Measurements from ENCODE around the gene USP15.
"Not testable (repeated sequence)": the region's sequence is repeated elsewhere in the genome, so short reads cannot be mapped to it uniquely, and the experiment has no call there.

Gene USP15

GRCh38 chr12:62320054-62320453 lies 59.9 kb downstream of the USP15 start:
- no peak for DNase-seq

- DNase-seq, result no peak
These were observed 63.2 kb downstream of the USP15 start for GRCh38 chr12:62323386-62323785.

- no peak for DNase-seq
These were observed 68.2 kb downstream of the USP15 start for GRCh38 chr12:62328296-62328921.

- no peak for DNase-seq
These were observed 71.1 kb downstream of the USP15 start for GRCh38 chr12:62331306-62331705.

- DNase-seq, result no peak
These were observed 72.4 kb downstream of the USP15 start for GRCh38 chr12:62332598-62332997.

GRCh38 chr12:62335057-62335456 lies 74.9 kb downstream of the USP15 start:
- DNase-seq, result no peak

- no peak for DNase-seq
These were observed 75.6 kb downstream of the USP15 start for GRCh38 chr12:62335796-62336195.

GRCh38 chr12:62337643-62338042 lies 77.4 kb downstream of the USP15 start:
- not testable (repeated sequence) for DNase-seq

- not testable (repeated sequence) for DNase-seq
These were observed 82.6 kb downstream of the USP15 start for GRCh38 chr12:62342614-62343303.

- not testable (repeated sequence) for DNase-seq
These were observed 83.3 kb downstream of the USP15 start for GRCh38 chr12:62343304-62344120.

GRCh38 chr12:62344731-62345556 lies 84.7 kb downstream of the USP15 start:
- DNase-seq, result not testable (repeated sequence)

- DNase-seq, result no peak
These were observed 85.5 kb downstream of the USP15 start for GRCh38 chr12:62345667-62346066.

- DNase-seq, result no peak
These were observed 86.6 kb downstream of the USP15 start for GRCh38 chr12:62346817-62347216.

- DNase-seq, result no peak
These were observed 87.9 kb downstream of the USP15 start for GRCh38 chr12:62347922-62348650.

GRCh38 chr12:62350554-62350953 lies 90.3 kb downstream of the USP15 start:
- DNase-seq, result no peak

- no peak for DNase-seq
These were observed 91.1 kb downstream of the USP15 start for GRCh38 chr12:62351326-62351725.

GRCh38 chr12:62361048-62361447 lies 100.8 kb downstream of the USP15 start:
- DNase-seq, result no peak

- no peak for DNase-seq
These were observed 103.3 kb downstream of the USP15 start for GRCh38 chr12:62363506-62363905.

- DNase-seq, result not testable (repeated sequence)
These were observed 104.5 kb downstream of the USP15 start for GRCh38 chr12:62364697-62365096.

GRCh38 chr12:62365846-62366245 lies 105.6 kb downstream of the USP15 start:
- not testable (repeated sequence) for DNase-seq

- not testable (repeated sequence) for DNase-seq
These were observed 108.4 kb downstream of the USP15 start for GRCh38 chr12:62368430-62369223.
